ENCODE results near the gene C19orf12. TPM values are rescaled to one million over a fixed set of nuclear protein-coding genes. Genes with fewer than 3 reads are reported as not detected.

Gene C19orf12
- total RNA-seq, 4 donors from 2014 or later, result 8.5 to 35.0 (median 31.5) TPM

GRCh38 chr19:29743681-29744080 lies 28.6 kb upstream of the C19orf12 start:
- Histone ChIP-seq H3K4me3 (no peak overlapping the region), H3K27ac (no peak overlapping the region), H3K4me1 (no peaks in the 10 kb centered on the region), H3K36me3 (no peaks in the 10 kb centered on the region), H3K9me3 (no peaks in the 10 kb centered on the region), H3K27me3 (no peaks in the 10 kb centered on the region)
- DNase-seq, result no peak
- TF ChIP-seq CTCF (IDR thresholded peaks at IDR 0.05), result no peak
- TF ChIP-seq POLR2A (IDR thresholded peaks at IDR 0.05), result no peak
- intact Hi-C loops (cut with DNase I; ENCODE audit: low total_unique reads), result no loop called here

DNA sequence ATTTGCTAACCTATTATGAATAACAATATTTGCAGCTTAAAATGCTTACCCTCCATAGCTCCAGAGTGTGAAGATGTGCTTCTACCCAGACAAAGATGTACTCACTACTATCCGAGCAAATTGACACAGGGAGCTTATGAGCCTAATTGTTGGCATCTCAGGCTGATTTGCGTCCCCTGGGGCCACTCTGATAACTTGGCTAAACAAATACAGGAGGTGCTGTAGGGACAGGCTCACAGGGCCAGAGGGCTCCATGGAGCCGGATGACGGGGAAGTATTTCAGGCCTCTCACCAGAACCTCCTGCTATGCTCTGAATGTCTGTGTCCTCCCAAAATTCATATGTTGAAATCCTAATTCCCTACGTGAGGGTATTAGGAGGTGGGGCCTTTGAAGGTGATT lies 26.7 kb upstream of the C19orf12 start:
- TF ChIP-seq CTCF (IDR thresholded peaks at IDR 0.05), result no peak
- TF ChIP-seq POLR2A (IDR thresholded peaks at IDR 0.05), result no peak
- Histone ChIP-seq H3K27ac (no peak overlapping the region), H3K4me1 (no peaks in the 10 kb centered on the region), H3K27me3 (no peaks in the 10 kb centered on the region), H3K9me3 (no peaks in the 10 kb centered on the region), H3K4me3 (no peak overlapping the region), H3K36me3 (no peaks in the 10 kb centered on the region)
- DNase-seq, result no peak
- intact Hi-C loops (cut with DNase I; ENCODE audit: low total_unique reads), result no loop called here

DNA sequence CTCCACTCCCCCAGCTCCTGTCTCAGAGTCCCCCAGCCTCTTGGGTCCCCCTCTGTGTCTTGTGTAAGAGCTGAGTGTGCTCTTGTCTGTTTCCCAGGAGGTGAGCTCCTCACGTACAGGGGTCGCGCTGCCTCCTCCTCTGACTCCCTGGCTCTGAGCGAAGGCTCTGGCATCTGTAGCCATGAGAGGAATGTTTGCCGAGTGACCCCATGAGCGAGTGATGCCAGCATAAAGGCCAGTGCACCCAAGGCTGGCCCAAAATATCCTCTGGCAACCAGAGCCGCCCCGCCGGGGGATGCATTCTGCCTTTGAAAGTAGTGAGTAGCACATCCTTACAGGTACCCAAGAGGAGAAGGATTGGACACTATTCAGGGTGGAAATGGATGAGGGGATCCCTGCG lies 26.2 kb upstream of the C19orf12 start:
- no peaks in the 10 kb centered on the region for H3K36me3 ChIP-seq
- H3K27ac ChIP-seq, result no peak overlapping the region
- DNase-seq, result no peak
- intact Hi-C loops (cut with DNase I; ENCODE audit: low total_unique reads), result no loop called here
- H3K4me3 ChIP-seq, result no peak overlapping the region
- no peaks in the 10 kb centered on the region for H3K4me1 ChIP-seq
- TF ChIP-seq CTCF (IDR thresholded peaks at IDR 0.05), result no peak
- TF ChIP-seq POLR2A (IDR thresholded peaks at IDR 0.05), result no peak
- H3K9me3 ChIP-seq, result no peaks in the 10 kb centered on the region
- H3K27me3 ChIP-seq, result no peaks in the 10 kb centered on the region

DNA sequence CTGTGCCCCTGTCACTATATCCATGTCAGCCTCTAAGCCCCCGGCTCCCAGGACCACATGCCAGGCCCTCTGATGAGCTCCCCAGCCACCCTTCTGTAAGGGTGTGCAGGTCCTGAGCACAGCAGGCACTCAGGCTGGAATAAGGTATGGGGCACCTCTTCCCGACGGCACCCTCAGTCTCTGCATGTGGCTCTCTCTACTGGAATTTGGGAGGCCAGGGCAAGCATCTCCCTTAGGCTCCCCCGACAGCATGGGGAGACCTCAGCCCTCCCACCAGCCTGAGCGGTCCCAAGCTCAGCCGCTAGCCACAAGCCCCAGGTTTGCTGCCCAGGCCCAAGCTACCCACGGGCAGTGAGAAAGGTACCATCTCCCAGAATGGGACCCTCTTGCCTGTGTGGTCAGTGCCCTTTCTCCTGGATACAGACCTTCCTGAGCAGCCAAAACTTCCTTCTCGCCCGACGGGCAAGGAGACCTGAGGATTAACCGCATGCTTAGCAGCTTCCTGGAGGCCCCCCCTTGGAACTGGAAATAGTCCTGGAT lies 22.5 kb upstream of the C19orf12 start:
- Histone ChIP-seq H3K27ac (no peak overlapping the region), H3K36me3 (no peaks in the 10 kb centered on the region), H3K4me1 (no peaks in the 10 kb centered on the region), H3K4me3 (no peak overlapping the region), H3K27me3 (no peaks in the 10 kb centered on the region), H3K9me3 (no peaks in the 10 kb centered on the region)
- DNase-seq, result no peak
- TF ChIP-seq CTCF (IDR thresholded peaks at IDR 0.05), result no peak
- no peak for TF ChIP-seq POLR2A (IDR thresholded peaks at IDR 0.05)
- intact Hi-C loops (cut with DNase I; ENCODE audit: low total_unique reads), result no loop called here

DNA sequence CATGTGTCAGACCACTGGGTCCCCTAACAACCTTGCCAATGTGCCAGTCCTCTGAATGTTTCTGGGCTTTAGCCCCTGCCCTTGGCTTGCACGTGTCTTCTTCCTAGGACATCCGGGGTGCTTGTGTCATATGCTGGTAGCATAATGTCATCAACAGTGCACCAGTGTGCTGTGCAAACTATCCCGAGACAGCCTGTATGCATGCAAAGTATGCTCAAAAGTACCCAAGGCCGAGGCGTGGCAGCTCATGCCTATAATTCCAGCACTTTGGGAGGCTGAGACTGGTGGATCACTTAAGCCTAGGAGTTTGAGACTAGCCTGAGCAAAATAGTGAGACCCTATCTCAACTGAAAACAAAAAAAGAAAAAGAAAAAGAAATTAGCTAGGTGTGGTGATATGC lies 20.8 kb upstream of the C19orf12 start:
- TF ChIP-seq POLR2A (IDR thresholded peaks at IDR 0.05), result no peak
- no peak for TF ChIP-seq CTCF (IDR thresholded peaks at IDR 0.05)
- no peaks in the 10 kb centered on the region for H3K4me1 ChIP-seq
- no peaks in the 10 kb centered on the region for H3K9me3 ChIP-seq
- H3K36me3 ChIP-seq, result no peaks in the 10 kb centered on the region
- DNase-seq, result no peak
- H3K4me3 ChIP-seq, result no peak overlapping the region
- H3K27me3 ChIP-seq, result no peaks in the 10 kb centered on the region
- H3K27ac ChIP-seq, result no peak overlapping the region
- intact Hi-C loops (cut with DNase I; ENCODE audit: low total_unique reads), result no loop called here
